K562 (cell line): ENCODE results near the gene MINPP1. TPM values are rescaled to one million over a fixed set of nuclear protein-coding genes. Genes with fewer than 3 reads are reported as not detected.
A peak's percentile ranks its signal among the peaks of the same experiment; 100 is the strongest.

Source experiments
- EP400 ChIP-seq: fragments of 450-650 bp; IDR thresholded peaks from 2 replicates; pipeline ENCODE4 v1.6.1; 2017; ENCODE audit warnings: antibody characterized with exemption, mild to moderate bottlenecking, moderate library complexity
- EWSR1 ChIP-seq: fragments of 450-650 bp; IDR thresholded peaks from 2 replicates; pipeline ENCODE4 v1.6.1; 2018; ENCODE audit warnings: borderline replicate concordance, mild to moderate bottlenecking, low read depth, moderate library complexity; ENCODE audit not compliant: partially characterized antibody
- FIP1L1 ChIP-seq: fragments of 200-400 bp; formaldehyde crosslinking; IDR thresholded peaks from 2 replicates; pipeline ENCODE4 v1.6.1; 2018; ENCODE audit warnings: mild to moderate bottlenecking, low read depth, low read length; ENCODE audit not compliant: poor library complexity, severe bottlenecking
- JUND ChIP-seq, 2 experiments: IDR thresholded peaks; 2 replicates in 1 of 2; 3 replicates in 1 of 2; pipeline ENCODE4 v1.6.1; 2011; ENCODE audit warnings: borderline replicate concordance in 2 of 2, low read depth in 2 of 2, low read length in 2 of 2, improper control_type of control experiment in 1 of 2, missing biosample characterization in 1 of 2, missing genetic modification characterization in 1 of 2, missing genetic modification reagents in 1 of 2
- KAT8 ChIP-seq: fragments of 450-650 bp; IDR thresholded peaks from 2 replicates; pipeline ENCODE4 v1.6.1; 2016; ENCODE audit warnings: low read depth, mild to moderate bottlenecking
- MED1 ChIP-seq: sonication (generic); formaldehyde crosslinking; IDR thresholded peaks from 2 replicates; pipeline ENCODE4 v1.8.1; 2023; ENCODE audit warnings: missing genetic modification reagents, borderline replicate concordance
- MXI1 ChIP-seq: IDR thresholded peaks from 2 replicates; pipeline ENCODE4 v1.6.1; 2011; ENCODE audit warnings: low read depth, mild to moderate bottlenecking, improper control_type of control experiment, low read length
- PHF20 ChIP-seq: fragments of 450-650 bp; IDR thresholded peaks from 2 replicates; pipeline ENCODE4 v1.6.1; 2018; ENCODE audit not compliant: partially characterized antibody
- PTBP1 ChIP-seq: fragments of 200-400 bp; formaldehyde crosslinking; IDR thresholded peaks from 2 replicates; pipeline ENCODE4 v1.6.1; 2017; ENCODE audit warnings: low read depth, low read length
- RBM14 ChIP-seq: fragments of 200-400 bp; formaldehyde crosslinking; IDR thresholded peaks from 2 replicates; pipeline ENCODE4 v1.6.1; 2018; ENCODE audit warnings: low read depth, mild to moderate bottlenecking, low read length, moderate library complexity, borderline replicate concordance; ENCODE audit not compliant: insufficient read depth
- TAF7 ChIP-seq: fragments of 450-650 bp; IDR thresholded peaks from 2 replicates; pipeline ENCODE4 v1.6.1; 2016; ENCODE audit warnings: missing genetic modification characterization, missing compliant biosample characterization
- ZNF12 ChIP-seq: sonication (generic); formaldehyde crosslinking; IDR thresholded peaks from 2 replicates; pipeline ENCODE4 v1.4.0; 2020; ENCODE audit warnings: mild to moderate bottlenecking, missing genetic modification reagents
- ZNF184 ChIP-seq: sonication (generic); formaldehyde crosslinking; IDR thresholded peaks from 2 replicates; pipeline ENCODE4 v1.5.0; 2020; ENCODE audit warnings: missing genetic modification reagents
- ZNF354B ChIP-seq: fragments of 250-450 bp; sonication (Bioruptor Pico); IDR thresholded peaks from 2 replicates; pipeline ENCODE4 v1.4.0; 2020
- ZNF583 ChIP-seq: fragments of 250-450 bp; sonication (Bioruptor Pico); IDR thresholded peaks from 2 replicates; pipeline ENCODE4 v1.4.0; 2020
- ZSCAN32 ChIP-seq: fragments of 450-650 bp; formaldehyde crosslinking; IDR thresholded peaks from 2 replicates; pipeline ENCODE4 v1.4.0; 2020; ENCODE audit warnings: mild to moderate bottlenecking, moderate library complexity
- polyA plus RNA-seq, 8 experiments: library from polyadenylated mRNA; depleted of rRNA in 4 of 8; stranded (reverse) in 5 of 8; unstranded in 3 of 8; fragments of >200 nt; fragmentation: Nextera tagmentation in 2 of 8; fragmentation: Illumina TruSeq in 1 of 8; extraction: Ambion mirVana in 2 of 8; extraction: Trizol in 1 of 8; gene quantifications; 2 replicates each; pipeline versions ENCODE4 v1.2.1 to v1.2.3, GENCODE V29; 2011 to 2014; ENCODE audit warnings: inconsistent platforms in 1 of 8, missing spikeins in 1 of 8
- total RNA-seq, 7 experiments: library from RNA; depleted of rRNA in 6 of 7; stranded (reverse); fragments of >200 nt in 6 of 7; fragmentation: Illumina TruSeq in 2 of 7; extraction: Trizol in 2 of 7; gene quantifications; 2 replicates each; pipeline versions ENCODE4 v1.2.1 to v1.2.3, GENCODE V29; 2011 to 2021; ENCODE audit warnings: low replicate concordance in 1 of 7
- TF ChIP-seq, protein P1 (sequence below): fragments of 450-650 bp; IDR thresholded peaks from 2 replicates; pipeline ENCODE4 v1.6.1; 2018; ENCODE audit not compliant: partially characterized antibody
- TF ChIP-seq, protein P2 (sequence below): fragments of 250-450 bp; sonication (Bioruptor Pico); IDR thresholded peaks from 2 replicates; pipeline ENCODE4 v1.8.0; 2022; ENCODE audit warnings: moderate library complexity, mild to moderate bottlenecking, inconsistent platforms
- TF ChIP-seq, protein P3 (sequence below): fragments of 250-450 bp; sonication (Bioruptor Pico); IDR thresholded peaks from 2 replicates; pipeline ENCODE4 v1.5.0; 2021
- TF ChIP-seq, protein P4 (sequence below): fragments of 250-450 bp; sonication (Bioruptor Pico); IDR thresholded peaks from 2 replicates; pipeline ENCODE4 v1.8.0; 2021; ENCODE audit warnings: borderline replicate concordance, mild to moderate bottlenecking, moderate library complexity; ENCODE audit not compliant: poor library complexity, severe bottlenecking

Gene MINPP1
- total and polyA plus RNA-seq, 9 of the 15 experiments (the other 6 are each of a cell fraction or from before 2014, with no cell fraction given), result 11.5 to 44.5 (median 27.1) TPM

DNA sequence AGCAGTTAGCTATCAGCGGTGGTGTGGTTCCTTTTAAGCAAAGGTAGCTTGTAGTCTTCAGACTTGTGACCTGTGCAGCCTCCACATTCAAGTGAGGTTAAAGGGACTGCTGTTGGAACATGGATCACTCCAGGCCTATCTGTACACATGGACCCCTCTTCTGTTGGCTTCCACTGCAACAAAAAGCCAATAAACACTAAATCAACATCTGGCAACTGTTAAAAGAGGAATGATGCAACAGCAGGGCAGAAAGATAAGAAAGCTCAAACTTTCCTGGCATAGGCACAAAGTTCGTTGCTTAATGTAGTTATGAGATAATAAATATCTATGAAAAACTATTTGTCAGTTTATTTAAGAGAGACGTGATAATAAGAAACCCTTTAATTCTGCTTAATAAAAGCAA is 4.0 kb upstream of the MINPP1 start (continued):
- peak; percentile 69; the same call in 1 of the 2 replicates for TF ChIP-seq EP400
- no peak for TF ChIP-seq KAT8
- TF ChIP-seq, protein P1, sequence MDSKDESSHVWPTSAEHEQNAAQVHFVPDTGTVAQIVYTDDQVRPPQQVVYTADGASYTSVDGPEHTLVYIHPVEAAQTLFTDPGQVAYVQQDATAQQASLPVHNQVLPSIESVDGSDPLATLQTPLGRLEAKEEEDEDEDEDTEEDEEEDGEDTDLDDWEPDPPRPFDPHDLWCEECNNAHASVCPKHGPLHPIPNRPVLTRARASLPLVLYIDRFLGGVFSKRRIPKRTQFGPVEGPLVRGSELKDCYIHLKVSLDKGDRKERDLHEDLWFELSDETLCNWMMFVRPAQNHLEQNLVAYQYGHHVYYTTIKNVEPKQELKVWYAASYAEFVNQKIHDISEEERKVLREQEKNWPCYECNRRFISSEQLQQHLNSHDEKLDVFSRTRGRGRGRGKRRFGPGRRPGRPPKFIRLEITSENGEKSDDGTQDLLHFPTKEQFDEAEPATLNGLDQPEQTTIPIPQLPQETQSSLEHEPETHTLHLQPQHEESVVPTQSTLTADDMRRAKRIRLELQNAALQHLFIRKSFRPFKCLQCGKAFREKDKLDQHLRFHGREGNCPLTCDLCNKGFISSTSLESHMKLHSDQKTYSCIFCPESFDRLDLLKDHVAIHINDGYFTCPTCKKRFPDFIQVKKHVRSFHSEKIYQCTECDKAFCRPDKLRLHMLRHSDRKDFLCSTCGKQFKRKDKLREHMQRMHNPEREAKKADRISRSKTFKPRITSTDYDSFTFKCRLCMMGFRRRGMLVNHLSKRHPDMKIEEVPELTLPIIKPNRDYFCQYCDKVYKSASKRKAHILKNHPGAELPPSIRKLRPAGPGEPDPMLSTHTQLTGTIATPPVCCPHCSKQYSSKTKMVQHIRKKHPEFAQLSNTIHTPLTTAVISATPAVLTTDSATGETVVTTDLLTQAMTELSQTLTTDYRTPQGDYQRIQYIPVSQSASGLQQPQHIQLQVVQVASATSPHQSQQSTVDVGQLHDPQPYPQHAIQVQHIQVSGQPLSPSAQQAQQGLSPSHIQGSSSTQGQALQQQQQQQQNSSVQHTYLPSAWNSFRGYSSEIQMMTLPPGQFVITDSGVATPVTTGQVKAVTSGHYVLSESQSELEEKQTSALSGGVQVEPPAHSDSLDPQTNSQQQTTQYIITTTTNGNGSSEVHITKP, result peak; percentile 83
- no peak; the same call in 1 of the 2 replicates for TF ChIP-seq MXI1
- TF ChIP-seq PTBP1, result no peak
- no peak for TF ChIP-seq PHF20
- TF ChIP-seq TAF7, result 0 out of 2 replicates have a peak, but pooled peaks have one; percentile 38
- no peak for TF ChIP-seq MED1 (CRISPR knock-in tag)
- TF ChIP-seq, protein P2, sequence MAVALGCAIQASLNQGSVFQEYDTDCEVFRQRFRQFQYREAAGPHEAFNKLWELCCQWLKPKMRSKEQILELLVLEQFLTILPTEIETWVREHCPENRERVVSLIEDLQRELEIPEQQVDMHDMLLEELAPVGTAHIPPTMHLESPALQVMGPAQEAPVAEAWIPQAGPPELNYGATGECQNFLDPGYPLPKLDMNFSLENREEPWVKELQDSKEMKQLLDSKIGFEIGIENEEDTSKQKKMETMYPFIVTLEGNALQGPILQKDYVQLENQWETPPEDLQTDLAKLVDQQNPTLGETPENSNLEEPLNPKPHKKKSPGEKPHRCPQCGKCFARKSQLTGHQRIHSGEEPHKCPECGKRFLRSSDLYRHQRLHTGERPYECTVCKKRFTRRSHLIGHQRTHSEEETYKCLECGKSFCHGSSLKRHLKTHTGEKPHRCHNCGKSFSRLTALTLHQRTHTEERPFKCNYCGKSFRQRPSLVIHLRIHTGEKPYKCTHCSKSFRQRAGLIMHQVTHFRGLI (CRISPR knock-in tag), result no peak
- TF ChIP-seq, protein P3, sequence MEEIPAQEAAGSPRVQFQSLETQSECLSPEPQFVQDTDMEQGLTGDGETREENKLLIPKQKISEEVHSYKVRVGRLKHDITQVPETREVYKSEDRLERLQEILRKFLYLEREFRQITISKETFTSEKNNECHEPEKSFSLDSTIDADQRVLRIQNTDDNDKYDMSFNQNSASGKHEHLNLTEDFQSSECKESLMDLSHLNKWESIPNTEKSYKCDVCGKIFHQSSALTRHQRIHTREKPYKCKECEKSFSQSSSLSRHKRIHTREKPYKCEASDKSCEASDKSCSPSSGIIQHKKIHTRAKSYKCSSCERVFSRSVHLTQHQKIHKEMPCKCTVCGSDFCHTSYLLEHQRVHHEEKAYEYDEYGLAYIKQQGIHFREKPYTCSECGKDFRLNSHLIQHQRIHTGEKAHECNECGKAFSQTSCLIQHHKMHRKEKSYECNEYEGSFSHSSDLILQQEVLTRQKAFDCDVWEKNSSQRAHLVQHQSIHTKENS (CRISPR knock-in tag), result no peak
- no peak for TF ChIP-seq RBM14
- no peak for TF ChIP-seq ZNF354B
- TF ChIP-seq, protein P4, sequence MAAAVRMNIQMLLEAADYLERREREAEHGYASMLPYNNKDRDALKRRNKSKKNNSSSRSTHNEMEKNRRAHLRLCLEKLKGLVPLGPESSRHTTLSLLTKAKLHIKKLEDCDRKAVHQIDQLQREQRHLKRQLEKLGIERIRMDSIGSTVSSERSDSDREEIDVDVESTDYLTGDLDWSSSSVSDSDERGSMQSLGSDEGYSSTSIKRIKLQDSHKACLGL (CRISPR knock-in tag), result no peak
- no peak for TF ChIP-seq ZNF12 (CRISPR knock-in tag)
- peak; percentile 90 for TF ChIP-seq JUND (IDR thresholded peaks at IDR 0.05; ENCODE audit: borderline replicate concordance, low read depth, low read length)
- TF ChIP-seq JUND (tag; IDR thresholded peaks at IDR 0.05; ENCODE audit: borderline replicate concordance, low read depth, low read length), result peak; percentile 84; the same call in 2 of the 3 replicates
- TF ChIP-seq ZSCAN32 (CRISPR knock-in tag), result peak; percentile 78
- no peak for TF ChIP-seq ZNF184 (CRISPR knock-in tag)
- no peak for TF ChIP-seq FIP1L1
- no peak for TF ChIP-seq EWSR1
- TF ChIP-seq ZNF583 (CRISPR knock-in tag), result 0 out of 2 replicates have a peak, but pooled peaks have one; percentile 38
